ENCODE results near the gene STKLD1.
A peak's percentile ranks its signal among the peaks of the same experiment; 100 is the strongest.

STKLD1 gene

DNA sequence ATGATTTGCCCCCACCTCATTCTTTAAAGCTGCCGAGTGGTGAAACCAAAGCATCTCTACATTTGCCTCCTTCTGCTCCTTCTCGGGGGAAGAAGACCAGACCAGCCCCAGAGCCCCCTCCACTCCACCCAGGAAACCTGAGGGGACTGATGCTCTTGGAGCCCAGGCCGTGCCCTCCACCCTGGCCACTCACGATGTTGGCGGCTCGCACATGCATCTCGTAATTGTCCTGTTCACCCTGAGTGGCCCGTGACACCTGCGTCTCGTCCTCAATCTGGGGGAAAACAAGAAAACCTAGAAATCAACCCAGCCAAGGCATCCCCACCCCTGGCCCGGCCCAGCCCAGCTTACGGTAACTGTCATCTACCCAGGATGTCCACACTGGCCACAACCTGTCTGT, 31.2 kb upstream of the STKLD1 start:
- DNase-seq (ENCODE audit: low read depth in 1 of 2, low spot score in 1 of 2): no peak

- DNase-seq (ENCODE audit: low read depth in 1 of 2, low spot score in 1 of 2): no peak
These were observed 30.6 kb upstream of the STKLD1 start for GRCh38 chr9:133345596-133345995.

- DNase-seq (ENCODE audit: low read depth in 1 of 2, low spot score in 1 of 2): no peak
These were observed 30.0 kb upstream of the STKLD1 start for GRCh38 chr9:133346021-133346785.

- no peak for DNase-seq (ENCODE audit: low read depth in 1 of 2, low spot score in 1 of 2)
These were observed 28.6 kb upstream of the STKLD1 start for GRCh38 chr9:133347515-133347984.

DNA sequence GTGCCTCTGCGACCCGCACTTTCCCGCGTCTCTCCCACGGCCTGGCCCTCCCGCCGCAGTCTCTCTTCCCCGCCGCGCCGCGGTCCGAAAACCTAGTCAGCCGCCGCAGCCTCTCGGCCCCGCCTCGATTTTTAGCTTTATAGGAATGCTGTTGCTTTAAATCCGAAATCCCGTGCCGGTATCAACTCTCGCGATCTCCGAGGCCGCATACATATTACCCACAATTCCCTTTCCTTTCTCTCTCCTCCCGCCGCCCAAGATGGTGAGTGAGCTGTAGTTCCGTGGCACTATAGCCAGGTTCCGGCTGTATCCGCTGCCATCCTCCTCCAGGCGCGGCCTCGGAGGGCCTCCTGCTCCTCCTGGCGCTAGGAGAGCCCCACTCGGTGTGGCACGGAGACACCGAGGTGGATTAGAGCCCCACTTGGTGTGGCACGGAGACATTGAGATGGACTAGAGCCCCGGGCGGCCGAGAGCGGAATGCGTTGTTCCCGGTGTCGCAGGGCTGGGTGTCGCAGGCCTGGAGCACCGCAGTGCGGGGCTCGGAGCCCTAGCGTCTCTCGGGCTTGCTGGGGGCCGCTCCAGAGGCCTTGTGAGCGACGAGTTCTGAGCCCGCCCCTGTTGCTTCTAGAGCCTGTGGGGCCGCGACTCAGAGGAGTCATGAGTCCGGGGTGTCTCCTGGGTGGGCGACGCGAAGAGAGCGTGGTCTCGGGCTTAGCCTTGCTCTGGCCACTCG, 28.0 kb upstream of the STKLD1 start, which contains the start of the genes MED22 and RPL7A:
TSS of gene MED22 (minus strand) at position 147 of the 733 bp plus-strand sequence. CDS start 1,469 bp downstream, outside the sequence.
TSS of gene RPL7A (plus strand) at position 234 of the 733 bp plus-strand sequence. CDS start at position 260, 26 bp downstream.
- peak; percentile 78 to 82 for DNase-seq (ENCODE audit: low read depth in 1 of 2, low spot score in 1 of 2)

- DNase-seq (ENCODE audit: low read depth in 1 of 2, low spot score in 1 of 2): no peak
These were observed 27.2 kb upstream of the STKLD1 start for GRCh38 chr9:133348718-133349573.

DNA sequence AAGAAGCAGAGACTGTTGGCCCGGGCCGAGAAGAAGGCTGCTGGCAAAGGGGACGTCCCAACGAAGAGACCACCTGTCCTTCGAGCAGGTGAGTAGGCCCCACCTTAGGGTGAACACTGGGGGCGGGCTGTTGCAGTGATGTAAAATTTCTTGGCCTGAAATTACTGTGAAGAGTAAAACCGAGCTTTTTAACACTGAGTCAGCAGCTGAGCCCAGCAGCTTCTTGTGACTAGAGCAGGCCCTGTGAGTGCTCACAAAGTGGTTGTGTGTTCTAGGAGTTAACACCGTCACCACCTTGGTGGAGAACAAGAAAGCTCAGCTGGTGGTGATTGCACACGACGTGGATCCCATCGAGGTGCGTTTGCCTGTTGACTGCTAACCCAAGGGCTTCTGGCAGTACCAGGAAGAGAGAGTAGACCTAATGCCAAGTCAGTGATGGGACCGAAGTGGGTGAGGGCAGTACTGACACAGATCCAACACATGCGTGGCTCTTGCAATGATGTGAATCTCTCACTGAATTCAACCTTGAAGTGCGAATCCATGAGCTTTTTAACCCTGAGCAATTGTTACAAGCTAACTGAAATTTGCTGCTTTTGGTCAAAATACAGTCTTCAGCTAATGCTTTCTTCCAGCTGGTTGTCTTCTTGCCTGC, 26.1 kb upstream of the STKLD1 start:
- no peak for DNase-seq (ENCODE audit: low read depth in 1 of 2, low spot score in 1 of 2)

GRCh38 chr9:133351526-133351907, 24.6 kb upstream of the STKLD1 start:
- no peak for DNase-seq (ENCODE audit: low read depth in 1 of 2, low spot score in 1 of 2)

DNA sequence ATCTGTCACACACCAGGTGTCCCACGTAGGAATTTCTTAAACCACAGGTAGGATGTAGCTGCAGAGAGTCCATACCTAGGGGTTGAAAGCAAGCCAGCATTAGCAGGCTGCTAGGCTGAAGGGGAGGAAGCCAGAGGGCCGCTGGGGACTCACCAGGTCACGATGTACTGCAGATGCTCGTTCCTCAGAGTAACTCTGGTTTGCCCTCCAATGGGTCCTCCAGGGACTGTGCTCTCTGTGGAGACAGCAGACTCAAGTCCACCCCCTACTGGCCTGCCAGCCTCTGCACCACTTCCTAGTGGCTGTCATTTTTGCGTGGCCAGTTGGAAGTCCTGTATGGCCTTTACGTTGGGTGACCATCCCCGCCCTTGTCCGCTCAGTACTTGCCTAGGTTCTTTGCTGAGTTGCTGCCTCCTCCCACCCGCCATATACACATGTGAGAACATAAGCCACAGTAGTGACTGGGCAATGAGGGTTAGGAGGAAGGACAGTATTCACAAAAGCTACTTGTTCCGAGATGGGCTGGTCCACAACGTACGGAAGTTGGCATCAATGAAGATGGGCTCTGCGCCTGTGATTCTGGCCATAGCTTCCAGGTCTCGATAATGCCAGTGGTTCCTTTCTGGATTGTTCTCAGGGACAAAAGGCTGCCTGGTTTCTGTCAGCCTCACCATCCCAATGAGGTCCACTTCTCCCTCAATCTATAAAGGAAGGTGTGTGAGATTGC, 24.1 kb upstream of the STKLD1 start:
- no peak for DNase-seq (ENCODE audit: low read depth in 1 of 2, low spot score in 1 of 2)

GRCh38 chr9:133352635-133353340, 23.4 kb upstream of the STKLD1 start:
- DNase-seq (ENCODE audit: low read depth in 1 of 2, low spot score in 1 of 2): no peak

DNA sequence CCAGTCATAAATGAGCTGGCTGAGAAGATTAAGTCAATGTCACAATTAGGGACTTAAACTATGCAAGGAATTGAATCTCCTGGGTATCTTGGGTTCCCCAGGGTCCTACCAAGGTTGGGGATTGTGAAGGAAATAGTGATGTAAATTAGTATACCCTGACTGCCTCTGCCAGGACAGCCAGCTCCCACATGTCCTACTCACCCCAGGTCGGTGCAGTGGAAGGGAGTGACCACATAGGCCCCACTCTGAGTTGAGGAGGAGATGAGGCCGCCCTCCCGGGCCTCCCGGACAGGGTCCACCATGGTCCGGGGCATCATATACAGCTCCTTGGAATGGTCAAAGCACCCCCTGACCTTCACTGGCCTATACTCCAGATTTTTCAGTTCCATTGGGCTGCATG, 22.6 kb upstream of the STKLD1 start:
- no peak for DNase-seq (ENCODE audit: low read depth in 1 of 2, low spot score in 1 of 2)

GRCh38 chr9:133354766-133355165, 21.4 kb upstream of the STKLD1 start:
- no peak for DNase-seq (ENCODE audit: low read depth in 1 of 2, low spot score in 1 of 2)

- no peak for DNase-seq (ENCODE audit: low read depth in 1 of 2, low spot score in 1 of 2)
These were observed 20.2 kb upstream of the STKLD1 start for GRCh38 chr9:133355881-133356357.

DNA sequence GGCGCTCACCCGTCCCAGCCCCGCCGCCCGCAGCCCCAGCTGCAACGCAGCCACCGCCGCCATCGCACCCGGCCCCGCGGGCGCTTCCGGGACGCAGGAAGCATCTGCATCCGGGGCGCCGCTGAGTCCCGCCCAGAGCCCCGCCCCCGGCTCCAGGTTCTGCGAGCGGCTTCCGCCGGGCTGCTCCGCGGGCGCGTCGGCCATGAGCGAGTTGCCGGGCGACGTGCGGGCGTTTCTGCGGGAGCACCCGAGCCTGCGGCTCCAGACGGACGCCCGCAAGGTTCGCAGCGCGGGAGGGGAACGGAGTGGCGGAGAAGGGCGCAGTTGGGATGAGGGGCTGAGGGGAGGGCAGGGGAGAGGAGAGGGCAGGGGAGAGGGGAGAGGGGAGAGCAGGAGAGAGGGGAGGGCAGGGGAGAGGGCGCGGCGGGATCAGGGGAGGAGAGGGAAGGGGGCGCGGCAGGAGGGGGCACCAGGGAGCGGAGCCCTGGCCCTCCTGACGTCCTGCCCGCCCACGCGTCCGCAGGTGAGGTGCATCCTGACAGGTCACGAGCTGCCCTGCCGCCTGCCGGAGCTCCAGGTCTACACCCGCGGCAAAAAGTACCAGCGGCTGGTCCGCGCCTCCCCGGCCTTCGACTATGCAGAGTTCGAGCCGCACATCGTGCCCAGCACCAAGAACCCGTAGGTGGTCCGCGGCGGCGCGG, 19.6 kb upstream of the STKLD1 start, which contains the start of the genes SURF1 and SURF2:
TSS of gene SURF1 (minus strand) at position 97 of the 701 bp plus-strand sequence. CDS start at position 63, 34 bp downstream.
TSS of gene SURF2 (plus strand) at position 160 of the 701 bp plus-strand sequence. CDS start at position 203, 43 bp downstream.
- DNase-seq (ENCODE audit: low read depth in 1 of 2, low spot score in 1 of 2): peak; percentile 80 to 92

- no peak for DNase-seq (ENCODE audit: low read depth in 1 of 2, low spot score in 1 of 2)
These were observed 18.5 kb upstream of the STKLD1 start for GRCh38 chr9:133357656-133358055.

- no peak for DNase-seq (ENCODE audit: low read depth in 1 of 2, low spot score in 1 of 2)
These were observed 16.6 kb upstream of the STKLD1 start for GRCh38 chr9:133359399-133360175.
